GM23338 (cell line): Measurements from ENCODE around the gene SERTAD1. TPM values are rescaled to one million over a fixed set of nuclear protein-coding genes. Genes with fewer than 3 reads are reported as not detected.
"Not testable (repeated sequence)": the region's sequence is repeated elsewhere in the genome, so short reads cannot be mapped to it uniquely, and the experiment has no call there.

Source experiments
- ATAC-seq: fragments of 200-7000 bp; cut with Tn5 transposase; 3 replicates; pipeline ENCODE4 v1.9.1; 2020
- DNase-seq: peaks from one replicate; pipeline ENCODE4 v3.0.0-alpha.2; 2015; ENCODE audit warnings: low spot score
- H2AFZ ChIP-seq: fragments of 200-600 bp; sonication (generic); 2 replicates; pipeline ENCODE4 v1.8.0; 2016; ENCODE audit warnings: antibody characterized with exemption, mild to moderate bottlenecking, moderate library complexity
- H3F3A ChIP-seq: fragments of 200-600 bp; sonication (generic); replicated peaks from 2 replicates; pipeline ENCODE4 v1.8.0; 2017; ENCODE audit warnings: antibody characterized with exemption, mixed run types, low read depth
- H3K27ac ChIP-seq: fragments of 200-600 bp; sonication (generic); 2 replicates; pipeline ENCODE4 v1.6.1; 2016; ENCODE audit warnings: low read depth
- H3K27me3 ChIP-seq: fragments of 200-600 bp; sonication (generic); 2 replicates; pipeline ENCODE4 v1.8.0; 2016; ENCODE audit warnings: mild to moderate bottlenecking, mixed run types, moderate library complexity; ENCODE audit not compliant: insufficient read depth
- H3K36me3 ChIP-seq: fragments of 200-600 bp; sonication (generic); 2 replicates; pipeline ENCODE4 v1.8.0; 2016; ENCODE audit warnings: mild to moderate bottlenecking; ENCODE audit not compliant: insufficient read depth
- H3K4me1 ChIP-seq: fragments of 200-600 bp; sonication (generic); 2 replicates; pipeline ENCODE4 v1.8.0; 2016; ENCODE audit warnings: mild to moderate bottlenecking, moderate library complexity; ENCODE audit not compliant: insufficient read depth
- H3K4me2 ChIP-seq: fragments of 200-600 bp; sonication (generic); 2 replicates; pipeline ENCODE4 v1.7.1; 2017; ENCODE audit warnings: mixed run types
- H3K4me3 ChIP-seq: fragments of 200-600 bp; sonication (generic); 2 replicates; pipeline ENCODE4 v1.6.1; 2016; ENCODE audit warnings: mixed run types
- H3K79me2 ChIP-seq: fragments of 200-600 bp; sonication (generic); replicated peaks from 2 replicates; pipeline ENCODE4 v1.8.0; 2017; ENCODE audit warnings: mild to moderate bottlenecking; ENCODE audit not compliant: insufficient read depth
- H3K9me2 ChIP-seq: fragments of 200-600 bp; sonication (generic); 2 replicates; pipeline ENCODE4 v1.8.0; 2017; ENCODE audit not compliant: insufficient read depth
- H4K20me1 ChIP-seq: fragments of 200-600 bp; sonication (generic); replicated peaks from 2 replicates; pipeline ENCODE4 v1.8.0; 2017; ENCODE audit warnings: mild to moderate bottlenecking; ENCODE audit not compliant: insufficient read depth
- H3K27ac Mint-ChIP-seq: 2 replicates; pipeline ENCODE4 v1.8.0; 2020; ENCODE audit warnings: inconsistent platforms, mild to moderate bottlenecking, moderate library complexity, mixed read lengths
- H3K27me3 Mint-ChIP-seq: 3 replicates; pipeline ENCODE4 v1.8.0; 2022; ENCODE audit warnings: low read depth, mild to moderate bottlenecking, moderate library complexity, mixed read lengths, inconsistent platforms; ENCODE audit not compliant: insufficient read depth, poor library complexity
- H3K36me3 Mint-ChIP-seq: 3 replicates; pipeline ENCODE4 v1.8.0; 2021; ENCODE audit warnings: low read depth, mild to moderate bottlenecking, inconsistent platforms, moderate library complexity, mixed read lengths
- H3K4me1 Mint-ChIP-seq: 3 replicates; pipeline ENCODE4 v1.8.0; 2020; ENCODE audit warnings: mild to moderate bottlenecking, inconsistent platforms, mixed read lengths
- H3K4me3 Mint-ChIP-seq: 3 replicates; pipeline ENCODE4 v1.8.0; 2021; ENCODE audit warnings: moderate library complexity, mild to moderate bottlenecking, inconsistent platforms, mixed read lengths
- H3K9me3 Mint-ChIP-seq: 3 replicates; pipeline ENCODE4 v1.8.0; 2020; ENCODE audit warnings: moderate library complexity, mild to moderate bottlenecking, inconsistent platforms, mixed read lengths
- CREB1 ChIP-seq: fragments of 250-450 bp; sonication (Bioruptor Pico); IDR thresholded peaks from 2 replicates; pipeline ENCODE4 v1.5.0; 2020; ENCODE audit warnings: low read depth, mild to moderate bottlenecking, moderate library complexity
- EZH2 ChIP-seq: fragments of 200-600 bp; sonication (generic); IDR thresholded peaks from one replicate; pipeline ENCODE4 v1.8.0; 2017; ENCODE audit warnings: antibody characterized with exemption, mild to moderate bottlenecking, low read depth; ENCODE audit not compliant: unreplicated experiment
- EZH2phosphoT487 ChIP-seq: fragments of 200-600 bp; sonication (generic); IDR thresholded peaks from one replicate; pipeline ENCODE4 v1.8.1; 2018; ENCODE audit warnings: antibody characterized with exemption; ENCODE audit not compliant: unreplicated experiment
- JUNB ChIP-seq: IDR thresholded peaks from one replicate; pipeline ENCODE4 v1.6.1; 2016; ENCODE audit warnings: antibody characterized with exemption; ENCODE audit not compliant: unreplicated experiment
- NANOG ChIP-seq: IDR thresholded peaks from 2 replicates; pipeline ENCODE4 v1.6.1; 2016; ENCODE audit warnings: antibody characterized with exemption, borderline replicate concordance
- POLR2AphosphoS5 ChIP-seq: IDR thresholded peaks from 2 replicates; pipeline ENCODE4 v1.6.1; 2016; ENCODE audit warnings: antibody characterized with exemption, low read depth
- ZNF114 ChIP-seq: fragments of 250-450 bp; sonication (Bioruptor Pico); IDR thresholded peaks from 2 replicates; pipeline ENCODE4 v1.5.0; 2020; ENCODE audit warnings: mild to moderate bottlenecking, moderate library complexity
- ZNF331 ChIP-seq: fragments of 250-450 bp; sonication (Bioruptor Pico); IDR thresholded peaks from 2 replicates; pipeline ENCODE4 v1.5.0; 2020; ENCODE audit warnings: low read depth, mild to moderate bottlenecking, moderate library complexity
- polyA plus RNA-seq: library from polyadenylated mRNA; unstranded; fragments of >200 nt; fragmentation: Nextera tagmentation; extraction: Ambion mirVana; gene quantifications from 2 replicates; pipeline ENCODE4 v1.2.1, GENCODE V29; 2016
- total RNA-seq: library from RNA; depleted of rRNA; stranded (reverse); fragments of >200 nt; shearing (Covaris generic); gene quantifications from 2 replicates; pipeline ENCODE4 v1.2.3, GENCODE V29; 2014
- TF ChIP-seq, protein P1 (sequence below): IDR thresholded peaks from 2 replicates; pipeline ENCODE4 v1.6.1; 2016; ENCODE audit warnings: antibody characterized with exemption
- TF ChIP-seq, protein P2 (sequence below), 2 experiments: fragments of 200-600 bp in 1 of 2; sonication (generic) in 1 of 2; conservative IDR thresholded peaks; 2 replicates each; pipeline versions ENCODE4 v1.5.1 to v1.6.1; 2016 to 2017; ENCODE audit warnings: antibody characterized with exemption in 2 of 2, low read depth in 2 of 2, mild to moderate bottlenecking in 2 of 2, moderate library complexity in 1 of 2
- TF ChIP-seq, protein P3 (sequence below): IDR thresholded peaks from one replicate; pipeline ENCODE4 v1.6.1; 2018; ENCODE audit warnings: antibody characterized with exemption; ENCODE audit not compliant: unreplicated experiment

SERTAD1 gene
- total and polyA plus RNA-seq, 2 experiments from 2014 or later: 4.6 to 9.1 TPM

DNA sequence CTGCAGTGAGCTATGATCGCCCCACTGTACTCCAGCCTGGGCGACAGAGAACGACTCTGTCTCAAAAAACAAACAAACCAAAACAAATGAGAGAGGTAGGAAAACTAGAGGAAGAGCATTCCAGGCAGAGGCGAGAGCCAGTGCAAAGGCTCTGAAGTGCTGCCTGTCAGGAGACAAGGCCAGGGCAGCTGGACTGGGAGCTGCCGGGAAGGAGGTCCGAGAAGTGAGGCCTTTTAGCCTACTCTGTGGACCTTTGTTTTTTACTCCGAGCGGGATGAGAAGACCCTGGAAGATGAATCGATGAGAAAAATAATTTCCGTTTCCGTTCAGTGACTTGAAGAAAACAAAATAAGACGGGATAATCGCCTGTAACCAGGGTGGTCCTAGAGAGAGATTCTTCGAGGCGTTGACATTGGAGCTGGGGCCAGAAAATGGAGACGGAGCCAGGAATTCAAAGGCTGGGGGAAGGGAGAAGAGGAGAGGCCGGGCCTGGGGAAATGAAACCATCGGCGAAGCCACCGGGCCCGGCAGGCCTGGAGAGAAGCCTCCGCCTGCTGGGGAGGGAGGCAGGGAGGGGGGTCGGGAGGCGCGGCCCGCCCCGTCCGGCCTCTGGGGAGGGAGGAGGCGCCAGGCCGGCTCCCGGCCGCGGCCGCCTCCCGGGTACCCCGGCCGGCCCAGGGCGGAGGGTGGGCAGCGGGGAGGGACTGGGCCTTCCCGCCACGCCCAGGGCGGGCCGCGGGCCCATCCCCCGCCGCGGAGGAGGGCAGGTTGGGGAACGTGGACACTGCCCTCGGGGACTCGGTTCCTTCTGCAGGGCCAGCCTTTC, 7.8 kb upstream of the SERTAD1 start:
- Histone ChIP-seq H3K27me3 (no peaks in the 10 kb centered on the region), H2AFZ (peak overlapping the region; percentile 90; the same call in 1 of the 2 replicates), H4K20me1 (no peaks in the 10 kb centered on the region), H3K79me2 (no peaks in the 10 kb centered on the region), H3K4me1 (peaks cover 10% of the 10 kb centered on the region; the same call in 1 of the 2 replicates), H3K27ac (peak overlapping the region; percentile 99), H3K4me3 (peak overlapping the region; percentile 55), H3F3A (peaks cover 19% of the 10 kb centered on the region), H3K4me2 (peak overlapping the region; percentile 80), H3K9me2 (no peaks in the 10 kb centered on the region), H3K36me3 (no peaks in the 10 kb centered on the region)
- ATAC-seq (peak; percentile 95), DNase-seq (peak; percentile 91)
- Mint-ChIP-seq H3K36me3 (no peaks in the 10 kb centered on the region), H3K4me1 (peaks cover 17% of the 10 kb centered on the region), H3K4me3 (peak overlapping the region; percentile 67), H3K27me3 (peaks cover 16% of the 10 kb centered on the region), H3K27ac (peak overlapping the region; percentile 92), H3K9me3 (no peaks in the 10 kb centered on the region)
- peak; percentile 52 for TF ChIP-seq POLR2AphosphoS5
- TF ChIP-seq EZH2: no peak

DNA sequence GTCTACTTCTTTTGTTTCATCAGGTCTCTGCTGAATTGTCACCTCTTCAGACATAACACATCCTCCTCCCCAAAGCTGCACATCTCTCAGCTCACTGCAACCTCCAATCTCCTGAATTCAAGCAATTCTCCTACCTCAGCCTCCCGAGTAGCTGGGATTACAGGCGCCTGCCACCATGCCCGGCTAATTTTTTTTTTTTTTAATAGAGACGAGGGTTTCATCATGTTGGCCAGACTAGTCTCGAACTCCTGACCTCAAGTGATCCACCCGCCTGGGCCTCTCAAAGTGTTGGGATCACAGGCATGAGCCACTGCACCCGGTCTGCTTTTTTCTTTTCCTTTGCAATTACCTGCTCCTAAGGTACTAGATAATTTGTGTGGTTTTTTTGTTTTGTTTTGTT, 7.0 kb upstream of the SERTAD1 start:
- H3K9me2 ChIP-seq, DNase-seq, H4K20me1 ChIP-seq, ATAC-seq, H3K79me2 ChIP-seq, H2AFZ ChIP-seq, H3K36me3 Mint-ChIP-seq, H3K36me3 ChIP-seq, H3K9me3 Mint-ChIP-seq, H3K27me3 ChIP-seq: not testable (repeated sequence)
- Histone ChIP-seq H3K4me1 (peaks cover 10% of the 10 kb centered on the region; the same call in 1 of the 2 replicates), H3K27ac (peak overlapping the region; percentile 99), H3K4me3 (peak overlapping the region; percentile 55; the same call in 1 of the 2 replicates), H3K4me2 (peak overlapping the region; percentile 80), H3F3A (peaks cover 19% of the 10 kb centered on the region)
- H3K27ac Mint-ChIP-seq: peak overlapping the region; percentile 92
- peaks cover 17% of the 10 kb centered on the region for H3K4me1 Mint-ChIP-seq
- H3K27me3 Mint-ChIP-seq: peaks cover 14% of the 10 kb centered on the region
- peak overlapping the region; percentile 67 for H3K4me3 Mint-ChIP-seq

DNA sequence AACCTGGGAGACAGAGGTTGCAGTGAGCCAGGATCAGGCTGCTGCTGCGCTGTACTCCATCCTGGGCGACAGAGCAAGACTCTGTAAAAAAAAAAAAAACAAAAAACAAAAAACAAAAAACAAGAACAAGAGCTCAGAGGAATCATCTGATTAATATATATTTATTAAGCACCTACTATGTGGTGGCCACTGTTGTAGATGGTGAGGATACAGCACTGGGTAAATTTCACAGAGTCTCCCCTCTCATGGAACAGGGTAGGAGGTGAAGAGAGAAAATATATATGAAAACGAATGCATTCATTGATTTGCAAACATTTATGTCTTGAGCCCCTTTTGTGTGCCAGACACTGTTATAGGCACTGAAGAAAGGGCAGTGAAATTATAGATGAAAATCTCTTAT, 5.9 kb upstream of the SERTAD1 start:
- no peak overlapping the region for H3K27ac ChIP-seq
- H3K36me3 ChIP-seq: no peaks in the 10 kb centered on the region
- Mint-ChIP-seq H3K9me3 (no peaks in the 10 kb centered on the region), H3K27me3 (peaks cover 17% of the 10 kb centered on the region), H3K4me3 (peak overlapping the region; percentile 18; the same call in 1 of the 3 replicates), H3K27ac (peak overlapping the region; percentile 59; the same call in 1 of the 2 replicates), H3K36me3 (no peaks in the 10 kb centered on the region), H3K4me1 (peaks cover 17% of the 10 kb centered on the region)
- no peak for ATAC-seq
- H3K9me2 ChIP-seq: no peaks in the 10 kb centered on the region
- H3K4me2 ChIP-seq: no peak overlapping the region
- no peaks in the 10 kb centered on the region for H4K20me1 ChIP-seq
- DNase-seq: no peak
- peaks cover 19% of the 10 kb centered on the region for H3F3A ChIP-seq
- H3K27me3 ChIP-seq: no peaks in the 10 kb centered on the region
- H3K79me2 ChIP-seq: no peaks in the 10 kb centered on the region
- H2AFZ ChIP-seq: no peak overlapping the region
- H3K4me3 ChIP-seq: no peak overlapping the region
- H3K4me1 ChIP-seq: peaks cover 10% of the 10 kb centered on the region; the same call in 1 of the 2 replicates
- TF ChIP-seq, protein P1, sequence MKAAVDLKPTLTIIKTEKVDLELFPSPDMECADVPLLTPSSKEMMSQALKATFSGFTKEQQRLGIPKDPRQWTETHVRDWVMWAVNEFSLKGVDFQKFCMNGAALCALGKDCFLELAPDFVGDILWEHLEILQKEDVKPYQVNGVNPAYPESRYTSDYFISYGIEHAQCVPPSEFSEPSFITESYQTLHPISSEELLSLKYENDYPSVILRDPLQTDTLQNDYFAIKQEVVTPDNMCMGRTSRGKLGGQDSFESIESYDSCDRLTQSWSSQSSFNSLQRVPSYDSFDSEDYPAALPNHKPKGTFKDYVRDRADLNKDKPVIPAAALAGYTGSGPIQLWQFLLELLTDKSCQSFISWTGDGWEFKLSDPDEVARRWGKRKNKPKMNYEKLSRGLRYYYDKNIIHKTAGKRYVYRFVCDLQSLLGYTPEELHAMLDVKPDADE: no peak
- TF ChIP-seq ZNF331: no peak
- no peak for TF ChIP-seq JUNB
- TF ChIP-seq, protein P2, sequence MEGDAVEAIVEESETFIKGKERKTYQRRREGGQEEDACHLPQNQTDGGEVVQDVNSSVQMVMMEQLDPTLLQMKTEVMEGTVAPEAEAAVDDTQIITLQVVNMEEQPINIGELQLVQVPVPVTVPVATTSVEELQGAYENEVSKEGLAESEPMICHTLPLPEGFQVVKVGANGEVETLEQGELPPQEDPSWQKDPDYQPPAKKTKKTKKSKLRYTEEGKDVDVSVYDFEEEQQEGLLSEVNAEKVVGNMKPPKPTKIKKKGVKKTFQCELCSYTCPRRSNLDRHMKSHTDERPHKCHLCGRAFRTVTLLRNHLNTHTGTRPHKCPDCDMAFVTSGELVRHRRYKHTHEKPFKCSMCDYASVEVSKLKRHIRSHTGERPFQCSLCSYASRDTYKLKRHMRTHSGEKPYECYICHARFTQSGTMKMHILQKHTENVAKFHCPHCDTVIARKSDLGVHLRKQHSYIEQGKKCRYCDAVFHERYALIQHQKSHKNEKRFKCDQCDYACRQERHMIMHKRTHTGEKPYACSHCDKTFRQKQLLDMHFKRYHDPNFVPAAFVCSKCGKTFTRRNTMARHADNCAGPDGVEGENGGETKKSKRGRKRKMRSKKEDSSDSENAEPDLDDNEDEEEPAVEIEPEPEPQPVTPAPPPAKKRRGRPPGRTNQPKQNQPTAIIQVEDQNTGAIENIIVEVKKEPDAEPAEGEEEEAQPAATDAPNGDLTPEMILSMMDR (conservative IDR thresholded peaks at IDR 0.05; ENCODE audit: low read depth in 2 of 2): no peak
- TF ChIP-seq, protein P3, sequence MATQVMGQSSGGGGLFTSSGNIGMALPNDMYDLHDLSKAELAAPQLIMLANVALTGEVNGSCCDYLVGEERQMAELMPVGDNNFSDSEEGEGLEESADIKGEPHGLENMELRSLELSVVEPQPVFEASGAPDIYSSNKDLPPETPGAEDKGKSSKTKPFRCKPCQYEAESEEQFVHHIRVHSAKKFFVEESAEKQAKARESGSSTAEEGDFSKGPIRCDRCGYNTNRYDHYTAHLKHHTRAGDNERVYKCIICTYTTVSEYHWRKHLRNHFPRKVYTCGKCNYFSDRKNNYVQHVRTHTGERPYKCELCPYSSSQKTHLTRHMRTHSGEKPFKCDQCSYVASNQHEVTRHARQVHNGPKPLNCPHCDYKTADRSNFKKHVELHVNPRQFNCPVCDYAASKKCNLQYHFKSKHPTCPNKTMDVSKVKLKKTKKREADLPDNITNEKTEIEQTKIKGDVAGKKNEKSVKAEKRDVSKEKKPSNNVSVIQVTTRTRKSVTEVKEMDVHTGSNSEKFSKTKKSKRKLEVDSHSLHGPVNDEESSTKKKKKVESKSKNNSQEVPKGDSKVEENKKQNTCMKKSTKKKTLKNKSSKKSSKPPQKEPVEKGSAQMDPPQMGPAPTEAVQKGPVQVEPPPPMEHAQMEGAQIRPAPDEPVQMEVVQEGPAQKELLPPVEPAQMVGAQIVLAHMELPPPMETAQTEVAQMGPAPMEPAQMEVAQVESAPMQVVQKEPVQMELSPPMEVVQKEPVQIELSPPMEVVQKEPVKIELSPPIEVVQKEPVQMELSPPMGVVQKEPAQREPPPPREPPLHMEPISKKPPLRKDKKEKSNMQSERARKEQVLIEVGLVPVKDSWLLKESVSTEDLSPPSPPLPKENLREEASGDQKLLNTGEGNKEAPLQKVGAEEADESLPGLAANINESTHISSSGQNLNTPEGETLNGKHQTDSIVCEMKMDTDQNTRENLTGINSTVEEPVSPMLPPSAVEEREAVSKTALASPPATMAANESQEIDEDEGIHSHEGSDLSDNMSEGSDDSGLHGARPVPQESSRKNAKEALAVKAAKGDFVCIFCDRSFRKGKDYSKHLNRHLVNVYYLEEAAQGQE: no peak
- no peak for TF ChIP-seq EZH2
- TF ChIP-seq EZH2phosphoT487: no peak
- no peak for TF ChIP-seq POLR2AphosphoS5
- TF ChIP-seq ZNF114 (CRISPR knock-in tag): no peak
- TF ChIP-seq CREB1 (CRISPR knock-in tag): no peak
- no peak for TF ChIP-seq NANOG
